Tibial nerve (tissue), 4 donors: ENCODE measurements around the gene TOM1L2.

Experiments used
- CTCF ChIP-seq, 5 experiments: fragments of 200-600 bp in 3 of 5; fragments of 450-650 bp in 2 of 5; sonication (generic) in 3 of 5; IDR thresholded peaks; one replicate each; pipeline ENCODE4 v1.5.1; 2016 to 2019; ENCODE audit warnings: antibody characterized with exemption in 5 of 5, mild to moderate bottlenecking in 3 of 5, moderate library complexity in 2 of 5
- EP300 ChIP-seq, 2 donors: sonication (generic); formaldehyde crosslinking; IDR thresholded peaks; one replicate each; pipeline ENCODE4 v1.6.1; 2017; ENCODE audit warnings: antibody characterized with exemption in 2 of 2, mild to moderate bottlenecking in 1 of 2
- POLR2A ChIP-seq, 2 donors: fragments of 450-650 bp; IDR thresholded peaks; one replicate each; pipeline ENCODE4 v1.6.1; 2017; ENCODE audit warnings: antibody characterized with exemption in 2 of 2, mild to moderate bottlenecking in 2 of 2, moderate library complexity in 2 of 2

GRCh38 chr17:17822189-17822588 lies 150.0 kb downstream of the TOM1L2 start:
- no peak for TF ChIP-seq CTCF (IDR thresholded peaks at IDR 0.05)
- no peak for TF ChIP-seq POLR2A (IDR thresholded peaks at IDR 0.05)
- peak in 1 of 2 donors; percentile 70 for TF ChIP-seq EP300 (IDR thresholded peaks at IDR 0.05)
